IMR-90 (cell line): Measurements from ENCODE around the gene ADAMTS9. TPM values are rescaled to one million over a fixed set of nuclear protein-coding genes. Genes with fewer than 3 reads are reported as not detected.

Experiments
- ATAC-seq: fragments of 200-7000 bp; cut with Tn5 transposase; 2 replicates; pipeline ENCODE4 v1.9.1; 2020; ENCODE audit warnings: low read depth, mild to moderate bottlenecking, moderate library complexity
- BruUV-seq: library from RNA; stranded (reverse); fragments of 400-500 nt; replicated peaks from 2 replicates; lab custom pipeline; 2021; lab: Mats Ljungman, UMichigan
- CTCF ChIA-PET: fragments of 300-600 bp; formaldehyde crosslinking; extraction: SDS; loops from one replicate; lab custom pipeline; 2021; ENCODE audit warnings: antibody characterized with exemption; lab: Yijun Ruan, JAX
- POLR2A ChIA-PET: fragments of 300-600 bp; sonication (Branson Sonifier 250); formaldehyde crosslinking; loops from one replicate; lab custom pipeline; 2022; ENCODE audit warnings: antibody characterized with exemption; ENCODE audit not compliant: unreplicated experiment; lab: Charles Lee
- DNase-seq: peaks from one replicate; pipeline ENCODE4 v3.0.0; 2013
- H2AFZ ChIP-seq: replicated peaks from 2 replicates; pipeline ENCODE3; 2013; ENCODE audit warnings: low read length, mild to moderate bottlenecking; ENCODE audit not compliant: poor library complexity
- H2AK5ac ChIP-seq: 2 replicates; pipeline ENCODE4 v1.6.1; 2013; ENCODE audit warnings: low read depth, low read length, inconsistent platforms
- H2AK9ac ChIP-seq: replicated peaks from 2 replicates; pipeline ENCODE3; 2013; ENCODE audit warnings: mild to moderate bottlenecking, low read depth, low read length, moderate library complexity; ENCODE audit not compliant: poor library complexity
- H2BK120ac ChIP-seq: 2 replicates; pipeline ENCODE4 v1.6.1; 2013; ENCODE audit warnings: low read depth, low read length, inconsistent platforms
- H2BK15ac ChIP-seq: 3 replicates; pipeline ENCODE4 v1.6.1; 2013; ENCODE audit warnings: low read depth, low read length, inconsistent platforms
- H2BK20ac ChIP-seq: 2 replicates; pipeline ENCODE4 v1.6.1; 2013; ENCODE audit warnings: low read depth, mild to moderate bottlenecking, inconsistent platforms, low read length, moderate library complexity
- H2BK5ac ChIP-seq: 2 replicates; pipeline ENCODE4 v1.6.1; 2013; ENCODE audit warnings: mild to moderate bottlenecking, low read depth, low read length, inconsistent platforms; ENCODE audit not compliant: poor library complexity, severe bottlenecking
- H3K14ac ChIP-seq: replicated peaks from 2 replicates; pipeline ENCODE4 v1.6.1; 2013; ENCODE audit warnings: low read depth, low read length, inconsistent platforms
- H3K18ac ChIP-seq: 2 replicates; pipeline ENCODE4 v1.6.1; 2013; ENCODE audit warnings: low read depth, low read length, control low read depth
- H3K23ac ChIP-seq: 2 replicates; pipeline ENCODE4 v1.6.1; 2013; ENCODE audit warnings: low read depth, low read length, inconsistent platforms
- H3K27ac ChIP-seq: 2 replicates; pipeline ENCODE4 v1.5.1; 2013; ENCODE audit warnings: mild to moderate bottlenecking, control low read depth, low read length; ENCODE audit not compliant: insufficient read depth
- H3K27me3 ChIP-seq: 2 replicates; pipeline ENCODE4 v1.6.1; 2013; ENCODE audit warnings: low read length; ENCODE audit not compliant: control insufficient read depth, insufficient read depth
- H3K36me3 ChIP-seq: 2 replicates; pipeline ENCODE4 v1.6.1; 2013; ENCODE audit warnings: low read length, mixed read lengths; ENCODE audit not compliant: control insufficient read depth, insufficient read depth
- H3K4ac ChIP-seq: 2 replicates; pipeline ENCODE4 v1.6.1; 2013; ENCODE audit warnings: low read depth, low read length, inconsistent platforms
- H3K4me1 ChIP-seq: 2 replicates; pipeline ENCODE4 v1.6.1; 2013; ENCODE audit warnings: low read length, mixed read lengths; ENCODE audit not compliant: control insufficient read depth, insufficient read depth
- H3K4me2 ChIP-seq: 2 replicates; pipeline ENCODE4 v1.6.1; 2013; ENCODE audit warnings: low read depth, mild to moderate bottlenecking, control low read depth, low read length, moderate library complexity
- H3K4me3 ChIP-seq: 2 replicates; pipeline ENCODE4 v1.5.1; 2013; ENCODE audit warnings: low read depth, mild to moderate bottlenecking, control low read depth, low read length, moderate library complexity; ENCODE audit not compliant: insufficient read depth
- H3K56ac ChIP-seq: 2 replicates; pipeline ENCODE4 v1.6.1; 2013; ENCODE audit warnings: low read length, inconsistent platforms; ENCODE audit not compliant: insufficient read depth; ENCODE audit errors: extremely low read depth
- H3K79me1 ChIP-seq, 2 experiments: 2 replicates each; pipeline ENCODE4 v1.6.1; 2013; ENCODE audit warnings: low read length in 2 of 2, inconsistent platforms in 1 of 2, low read depth in 1 of 2
- H3K9ac ChIP-seq: 2 replicates; pipeline ENCODE4 v1.6.1; 2013; ENCODE audit warnings: low read depth, low read length, control low read depth
- H3K9me1 ChIP-seq: 2 replicates; pipeline ENCODE4 v1.6.1; 2013; ENCODE audit warnings: low read length, inconsistent platforms; ENCODE audit not compliant: insufficient read depth
- H3K9me3 ChIP-seq: 2 replicates; pipeline ENCODE4 v1.6.1; 2013; ENCODE audit warnings: low read length; ENCODE audit not compliant: control insufficient read depth, insufficient read depth
- H4K20me1 ChIP-seq: 2 replicates; pipeline ENCODE4 v1.6.1; 2013; ENCODE audit warnings: low read length, inconsistent platforms; ENCODE audit not compliant: insufficient read depth
- H4K5ac ChIP-seq: 2 replicates; pipeline ENCODE4 v1.6.1; 2013; ENCODE audit warnings: mild to moderate bottlenecking, low read depth, low read length, control low read depth
- H4K8ac ChIP-seq, 2 experiments: 2 replicates each; pipeline ENCODE4 v1.6.1; 2013; ENCODE audit warnings: low read depth in 2 of 2, low read length in 2 of 2, control low read depth in 1 of 2, inconsistent platforms in 1 of 2
- H4K91ac ChIP-seq: 2 replicates; pipeline ENCODE4 v1.6.1; 2013; ENCODE audit warnings: low read depth, low read length, inconsistent platforms; ENCODE audit not compliant: insufficient read depth
- MAZ ChIP-seq: IDR thresholded peaks from 2 replicates; pipeline ENCODE4 v1.6.1; 2012; ENCODE audit warnings: low read depth, mild to moderate bottlenecking, low read length, improper control_type of control experiment, moderate library complexity, borderline replicate concordance
- RAD21 ChIP-seq: IDR thresholded peaks from 2 replicates; pipeline ENCODE4 v1.6.1; 2012; ENCODE audit warnings: low read length, improper control_type of control experiment
- RFX5 ChIP-seq: IDR thresholded peaks from 2 replicates; pipeline ENCODE4 v1.8.0; 2012; ENCODE audit warnings: low read depth, mild to moderate bottlenecking, low read length, moderate library complexity
- WGBS, 2 experiments: methylation state at CpG; one replicate each; pipeline versions ENCODE4 v1.1.5 to v1.1.7; 2013; ENCODE audit warnings: missing lambda C conversion rate in 2 of 2; ENCODE audit not compliant: insufficient read length in 1 of 2; ENCODE audit errors: extremely low coverage in 2 of 2; 5-methylcytosine and 5-hydroxymethylcytosine counted together
- dilution Hi-C: fragments of 300-500 bp; cut with HindIII; formaldehyde crosslinking; loops from one replicate; pipeline ENCODE4 v1.14.3; 2018; ENCODE audit warnings: low sequenced_read_pairs; ENCODE audit not compliant: unreplicated experiment
- in situ Hi-C: fragments of 300-500 bp; cut with MboI; formaldehyde crosslinking; loops from 3 replicates; pipeline ENCODE4 v1.14.3; 2019; ENCODE audit warnings: low sequenced_read_pairs, inconsistent platforms, mixed read lengths
- intact Hi-C: fragments of 100-400 bp; cut with micrococcal nuclease; formaldehyde crosslinking; loops from 2 replicates; pipeline ENCODE4 v1.10.0; 2022
- polyA plus RNA-seq, 3 experiments: library from polyadenylated mRNA; depleted of rRNA; stranded (reverse); fragments of >200 nt; gene quantifications; 2 replicates each; pipeline ENCODE4 v1.2.3, GENCODE V29; 2012; ENCODE audit warnings: low replicate concordance in 1 of 3
- total RNA-seq: library from RNA; depleted of rRNA; stranded (reverse); fragments of >200 nt; gene quantifications from 2 replicates; pipeline ENCODE4 v1.2.3, GENCODE V29; 2012
- TF ChIP-seq, protein P1 (sequence below): fragments of 150-350 bp; IDR thresholded peaks from 2 replicates; pipeline ENCODE4 v1.6.1; 2016; ENCODE audit warnings: low read depth, mild to moderate bottlenecking, low read length, moderate library complexity, borderline replicate concordance

The ADAMTS9 gene
- total and polyA plus RNA-seq, 2 of the 4 experiments (the other 2 are of a cell fraction), result 0.55 to 1.1 TPM

DNA sequence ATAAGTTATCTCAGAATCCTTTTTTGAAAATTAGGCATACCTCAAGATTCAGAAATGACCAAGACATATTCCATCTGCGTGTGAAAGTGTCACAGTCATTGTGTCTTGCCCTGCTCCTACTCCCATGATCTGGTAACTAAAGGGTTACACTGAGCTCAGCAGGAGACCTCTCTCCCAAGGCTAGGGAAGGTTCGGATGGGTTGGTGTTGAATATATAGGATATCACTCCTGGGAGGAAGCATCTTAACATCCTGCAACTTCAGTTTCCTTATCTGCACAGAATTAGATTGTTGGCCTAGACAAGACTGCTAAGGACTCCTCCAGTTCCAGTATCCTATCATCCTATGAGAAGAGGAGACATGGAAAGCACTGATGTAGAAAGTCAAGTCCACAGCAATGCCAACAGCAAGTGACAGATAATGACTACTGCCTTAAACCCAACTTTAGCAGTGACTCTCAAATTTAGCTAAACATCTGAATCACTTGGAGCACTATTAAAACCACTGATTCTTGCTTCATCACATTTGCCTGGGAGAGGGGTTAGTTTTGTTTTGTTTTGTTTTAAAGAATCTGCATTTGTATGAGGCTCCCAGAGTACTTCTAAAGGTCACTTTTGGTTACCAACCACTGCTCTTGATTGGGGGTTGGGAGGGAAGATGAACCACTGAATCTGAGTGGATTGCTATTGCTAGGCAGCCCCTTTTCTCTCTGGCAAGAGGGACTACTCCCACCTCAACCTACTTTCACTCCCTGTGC is 9.7 kb downstream of the ADAMTS9 start:
- H2BK5ac ChIP-seq, result no peak overlapping the region
- no CpG with 5 or more reads among the region's 2 CpGs for WGBS, 2 experiments
- no peaks in the 10 kb centered on the region for H3K79me1 ChIP-seq
- H4K91ac ChIP-seq, result no peak overlapping the region
- H3K4ac ChIP-seq, result no peak overlapping the region
- peaks cover 7% of the 10 kb centered on the region; the same call in 1 of the 2 replicates for H3K4me1 ChIP-seq
- ChIA-PET CTCF (no interaction called here), POLR2A (no interaction called here)
- no peak overlapping the region for H2BK120ac ChIP-seq
- H2BK15ac ChIP-seq, result no peak overlapping the region
- H3K9me3 ChIP-seq, result no peaks in the 10 kb centered on the region
- no peak overlapping the region for H3K23ac ChIP-seq
- in situ Hi-C loops, result no loop called here
- DNase-seq (no peak), ATAC-seq (peak; percentile 21; the same call in 1 of the 2 replicates)
- H3K4me3 ChIP-seq, result no peak overlapping the region
- H3K36me3 ChIP-seq, result peaks cover 12% of the 10 kb centered on the region; the same call in 1 of the 2 replicates
- no peak overlapping the region for H2AK5ac ChIP-seq
- no peak overlapping the region for H2AK9ac ChIP-seq
- no peak overlapping the region; the same call in 1 of the 2 replicates for H3K4me2 ChIP-seq
- intact Hi-C loops, result no loop called here
- H4K5ac ChIP-seq, result no peak overlapping the region; the same call in 1 of the 2 replicates
- BruUV-seq, result no TSS peak
- H3K18ac ChIP-seq, result no peak overlapping the region; the same call in 1 of the 2 replicates
- TF ChIP-seq, protein P1, sequence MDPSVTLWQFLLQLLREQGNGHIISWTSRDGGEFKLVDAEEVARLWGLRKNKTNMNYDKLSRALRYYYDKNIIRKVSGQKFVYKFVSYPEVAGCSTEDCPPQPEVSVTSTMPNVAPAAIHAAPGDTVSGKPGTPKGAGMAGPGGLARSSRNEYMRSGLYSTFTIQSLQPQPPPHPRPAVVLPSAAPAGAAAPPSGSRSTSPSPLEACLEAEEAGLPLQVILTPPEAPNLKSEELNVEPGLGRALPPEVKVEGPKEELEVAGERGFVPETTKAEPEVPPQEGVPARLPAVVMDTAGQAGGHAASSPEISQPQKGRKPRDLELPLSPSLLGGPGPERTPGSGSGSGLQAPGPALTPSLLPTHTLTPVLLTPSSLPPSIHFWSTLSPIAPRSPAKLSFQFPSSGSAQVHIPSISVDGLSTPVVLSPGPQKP, result no peak
- TF ChIP-seq MAZ (no peak), RAD21 (no peak), RFX5 (no peak)
- no peak overlapping the region for H3K56ac ChIP-seq
- H3K27ac ChIP-seq, result no peak overlapping the region
- no peak overlapping the region for H2AFZ ChIP-seq
- dilution Hi-C loops, result no loop called here
- H3K27me3 ChIP-seq, result no peaks in the 10 kb centered on the region
- H3K9ac ChIP-seq, result no peak overlapping the region
- no peak overlapping the region for H4K8ac ChIP-seq
- H4K20me1 ChIP-seq, result no peaks in the 10 kb centered on the region
- H2BK20ac ChIP-seq, result no peak overlapping the region
- H3K14ac ChIP-seq, result no peak overlapping the region
- no peaks in the 10 kb centered on the region for H3K9me1 ChIP-seq
